OCI-LY1 (cell line): ENCODE measurements around the gene PYGL.

Experiments used
- H2AFZ ChIP-seq: fragments of 200-600 bp; sonication (generic), shearing (Covaris generic); 2 replicates; pipeline ENCODE4 v1.6.0; 2014; ENCODE audit warnings: antibody characterized with exemption, mild to moderate bottlenecking, low read length
- H3F3A ChIP-seq: fragments of 200-600 bp; sonication (generic), shearing (Covaris generic); 2 replicates; pipeline ENCODE4 v1.6.0; 2014; ENCODE audit warnings: mild to moderate bottlenecking, antibody characterized with exemption, low read length, moderate library complexity; ENCODE audit not compliant: insufficient read depth
- H3K27ac ChIP-seq: fragments of 200-600 bp; sonication (generic); 2 replicates; pipeline ENCODE4 v1.5.1; 2014; ENCODE audit warnings: low read length, mixed run types, mild to moderate bottlenecking, low read depth; ENCODE audit not compliant: poor library complexity, severe bottlenecking
- H3K27me3 ChIP-seq: fragments of 200-600 bp; sonication (generic); 2 replicates; pipeline ENCODE4 v1.6.0; 2014; ENCODE audit warnings: antibody characterized with exemption, mild to moderate bottlenecking, low read length, moderate library complexity; ENCODE audit not compliant: insufficient read depth
- H3K36me3 ChIP-seq: fragments of 200-600 bp; sonication (generic); 2 replicates; pipeline ENCODE4 v1.6.1; 2014; ENCODE audit warnings: mild to moderate bottlenecking, antibody characterized with exemption, low read length, moderate library complexity, mixed read lengths; ENCODE audit not compliant: insufficient read depth
- H3K4me1 ChIP-seq: fragments of 200-600 bp; sonication (generic); 2 replicates; pipeline ENCODE4 v1.5.1; 2014; ENCODE audit warnings: mild to moderate bottlenecking, low read length, moderate library complexity; ENCODE audit not compliant: insufficient read depth, severe bottlenecking
- H3K4me2 ChIP-seq: fragments of 200-600 bp; sonication (generic), shearing (Covaris generic); 2 replicates; pipeline ENCODE4 v1.6.1; 2014; ENCODE audit warnings: low read length
- H3K4me3 ChIP-seq: fragments of 200-600 bp; sonication (generic); 2 replicates; pipeline ENCODE4 v1.5.1; 2014; ENCODE audit warnings: low read length, low read depth, mild to moderate bottlenecking, mixed read lengths; ENCODE audit not compliant: poor library complexity, severe bottlenecking
- H3K79me2 ChIP-seq: fragments of 200-600 bp; shearing (Covaris generic); 2 replicates; pipeline ENCODE4 v1.6.1; 2016; ENCODE audit warnings: mixed run types, low read length, mixed read lengths; ENCODE audit not compliant: insufficient read depth
- H3K9ac ChIP-seq: fragments of 200-600 bp; sonication (generic), shearing (Covaris generic); 2 replicates; pipeline ENCODE4 v1.6.1; 2014; ENCODE audit warnings: mild to moderate bottlenecking, low read length, mixed read lengths
- H3K9me2 ChIP-seq: fragments of 200-600 bp; sonication (generic), shearing (Covaris generic); 2 replicates; pipeline ENCODE4 v1.6.1; 2014; ENCODE audit warnings: low read depth, mild to moderate bottlenecking, low read length, mixed read lengths
- H3K9me3 ChIP-seq: fragments of 200-600 bp; shearing (Covaris generic); 2 replicates; pipeline ENCODE4 v1.6.1; 2014; ENCODE audit warnings: low read length, mixed read lengths
- H4K20me1 ChIP-seq: fragments of 200-600 bp; sonication (generic), shearing (Covaris generic); 2 replicates; pipeline ENCODE4 v1.6.0; 2016; ENCODE audit warnings: mild to moderate bottlenecking, low read length; ENCODE audit not compliant: insufficient read depth
- EZH2 ChIP-seq: fragments of 200-600 bp; sonication (generic), shearing (Covaris generic); IDR thresholded peaks from 2 replicates; pipeline ENCODE4 v1.8.0; 2017; ENCODE audit warnings: borderline replicate concordance, mixed run types, mild to moderate bottlenecking, antibody characterized with exemption, low read length, moderate library complexity, mixed read lengths
- TF ChIP-seq, protein P1 (sequence below): fragments of 200-600 bp; sonication (generic), shearing (Covaris generic); IDR thresholded peaks from 2 replicates; pipeline ENCODE4 v1.5.1; 2017; ENCODE audit warnings: mild to moderate bottlenecking, antibody characterized with exemption, low read length, moderate library complexity, mixed read lengths

Gene PYGL

DNA sequence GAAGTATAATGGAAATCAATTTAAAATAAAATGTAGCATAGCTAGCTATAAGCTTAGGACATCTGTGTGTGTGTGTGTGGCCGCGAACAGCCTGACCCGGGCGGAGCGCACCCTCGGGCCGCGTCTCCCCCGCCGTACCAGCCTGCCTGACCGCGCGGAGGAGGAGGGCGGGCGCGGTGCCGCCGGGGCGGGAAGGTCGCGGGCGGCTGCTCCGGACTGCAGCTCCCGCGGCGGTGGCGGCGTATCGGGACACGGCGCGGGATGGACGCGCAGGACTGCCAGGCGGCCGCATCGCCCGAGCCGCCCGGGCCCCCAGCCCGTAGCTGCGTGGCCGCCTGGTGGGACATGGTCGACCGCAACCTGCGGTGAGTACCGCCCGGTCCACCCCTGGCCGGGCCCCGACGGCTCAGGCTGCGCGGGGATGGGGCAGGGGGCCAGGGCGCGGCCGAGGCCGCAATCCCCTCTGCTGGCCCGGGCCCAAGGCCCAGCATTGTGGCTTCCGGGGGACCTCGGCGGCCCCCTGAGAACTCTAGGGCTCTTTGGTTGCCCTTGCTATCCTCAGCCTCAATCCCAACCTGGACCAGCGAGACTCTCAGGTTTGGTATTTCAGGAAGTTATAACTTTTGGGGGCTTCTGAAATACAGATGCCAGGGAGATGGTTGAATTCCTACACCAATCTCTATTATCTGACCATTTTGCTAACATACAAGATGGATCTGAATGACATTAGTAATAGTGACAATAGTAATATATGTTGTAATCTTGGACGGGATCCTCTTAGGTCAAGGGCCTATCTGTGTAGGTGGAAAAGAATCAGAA, 72.2 kb downstream of the PYGL start, which contains the start of gene ABHD12B:
TSS of gene ABHD12B (plus strand) at position 140 of the 819 bp plus-strand sequence. CDS start at position 262, 122 bp downstream.
- no peaks in the 10 kb centered on the region for H3K79me2 ChIP-seq
- no peak for TF ChIP-seq EZH2
- TF ChIP-seq, protein P1, sequence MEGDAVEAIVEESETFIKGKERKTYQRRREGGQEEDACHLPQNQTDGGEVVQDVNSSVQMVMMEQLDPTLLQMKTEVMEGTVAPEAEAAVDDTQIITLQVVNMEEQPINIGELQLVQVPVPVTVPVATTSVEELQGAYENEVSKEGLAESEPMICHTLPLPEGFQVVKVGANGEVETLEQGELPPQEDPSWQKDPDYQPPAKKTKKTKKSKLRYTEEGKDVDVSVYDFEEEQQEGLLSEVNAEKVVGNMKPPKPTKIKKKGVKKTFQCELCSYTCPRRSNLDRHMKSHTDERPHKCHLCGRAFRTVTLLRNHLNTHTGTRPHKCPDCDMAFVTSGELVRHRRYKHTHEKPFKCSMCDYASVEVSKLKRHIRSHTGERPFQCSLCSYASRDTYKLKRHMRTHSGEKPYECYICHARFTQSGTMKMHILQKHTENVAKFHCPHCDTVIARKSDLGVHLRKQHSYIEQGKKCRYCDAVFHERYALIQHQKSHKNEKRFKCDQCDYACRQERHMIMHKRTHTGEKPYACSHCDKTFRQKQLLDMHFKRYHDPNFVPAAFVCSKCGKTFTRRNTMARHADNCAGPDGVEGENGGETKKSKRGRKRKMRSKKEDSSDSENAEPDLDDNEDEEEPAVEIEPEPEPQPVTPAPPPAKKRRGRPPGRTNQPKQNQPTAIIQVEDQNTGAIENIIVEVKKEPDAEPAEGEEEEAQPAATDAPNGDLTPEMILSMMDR: no peak
- H2AFZ ChIP-seq: 0 out of 2 replicates have a peak within 1 kb of the TSS, but pooled peaks have one; percentile 43
- no peaks in the 10 kb centered on the region for H4K20me1 ChIP-seq
- H3K9me2 ChIP-seq: no peaks in the 10 kb centered on the region
- H3K4me3 ChIP-seq: no peak within 1 kb of the TSS
- no peaks in the 10 kb centered on the region for H3K27me3 ChIP-seq
- no peaks in the 10 kb centered on the region for H3K9me3 ChIP-seq
- H3K4me1 ChIP-seq: peaks cover 59% of the 10 kb centered on the region
- no peak within 1 kb of the TSS for H3K4me2 ChIP-seq
- H3F3A ChIP-seq: no peaks in the 10 kb centered on the region
- no peaks in the 10 kb centered on the region for H3K36me3 ChIP-seq
- peak within 1 kb of the TSS; percentile 98 for H3K27ac ChIP-seq
- H3K9ac ChIP-seq: no peak within 1 kb of the TSS

DNA sequence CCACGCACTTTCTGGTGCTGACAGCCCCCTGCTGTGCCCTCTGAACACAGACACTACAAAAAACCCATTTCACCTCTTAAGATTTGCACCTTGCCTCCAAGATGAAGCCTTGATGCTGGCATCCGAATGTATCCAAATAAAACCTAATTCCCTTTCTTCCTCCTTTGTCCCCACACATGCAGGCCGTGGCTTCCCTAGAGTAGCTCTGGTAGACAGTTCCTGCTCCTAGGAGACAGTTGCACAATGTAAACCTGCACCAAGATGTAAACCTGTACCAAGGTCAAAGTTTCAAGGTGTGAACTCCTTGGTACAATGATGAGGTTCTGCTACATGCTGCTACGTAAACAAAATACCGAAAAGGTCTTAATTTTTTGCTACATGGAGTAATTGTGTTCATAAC, 73.1 kb downstream of the PYGL start:
- no peaks in the 10 kb centered on the region for H3K27me3 ChIP-seq
- H4K20me1 ChIP-seq: no peaks in the 10 kb centered on the region
- no peak overlapping the region for H3K9ac ChIP-seq
- no peak overlapping the region for H2AFZ ChIP-seq
- no peaks in the 10 kb centered on the region for H3K36me3 ChIP-seq
- H3K79me2 ChIP-seq: no peaks in the 10 kb centered on the region
- TF ChIP-seq, protein P1: peak; percentile 25; the same call in 1 of the 2 replicates
- TF ChIP-seq EZH2: no peak
- H3K4me1 ChIP-seq: peaks cover 50% of the 10 kb centered on the region
- peak overlapping the region; percentile 62 for H3K27ac ChIP-seq
- H3K4me3 ChIP-seq: no peak overlapping the region
- H3F3A ChIP-seq: no peaks in the 10 kb centered on the region
- H3K4me2 ChIP-seq: no peak overlapping the region
- no peaks in the 10 kb centered on the region for H3K9me3 ChIP-seq
- H3K9me2 ChIP-seq: no peaks in the 10 kb centered on the region

DNA sequence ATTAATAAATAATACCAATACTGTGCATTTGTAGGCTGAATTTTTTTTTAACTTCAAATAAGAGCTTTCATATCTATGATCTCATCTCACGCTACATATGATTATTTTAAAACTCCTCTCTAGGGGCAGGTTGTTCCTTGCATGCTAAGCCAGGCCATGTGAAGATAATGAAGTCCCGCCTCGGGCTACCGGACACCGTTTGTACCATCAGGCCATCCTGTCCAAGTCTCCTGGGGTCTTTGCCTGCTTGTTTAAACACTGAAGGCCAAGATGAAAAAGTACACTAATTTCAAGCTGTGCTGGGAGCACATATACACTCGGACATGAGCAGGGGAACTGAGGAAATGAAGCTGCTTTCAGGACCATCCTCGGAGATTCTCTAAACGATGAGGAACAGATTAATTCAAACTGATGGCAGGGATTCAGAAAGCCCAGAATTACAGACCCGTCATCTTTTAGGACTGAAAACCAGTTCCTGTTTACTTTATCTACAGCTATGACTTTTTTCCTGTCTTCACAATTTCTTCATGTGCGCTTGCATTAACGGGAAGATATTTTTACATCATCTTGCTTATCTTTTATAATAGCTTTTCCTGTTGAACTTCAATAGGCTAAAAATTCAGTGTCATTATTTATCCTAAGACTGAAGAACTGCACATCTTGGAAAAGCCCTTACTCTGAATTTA, 78.7 kb downstream of the PYGL start:
- H2AFZ ChIP-seq: peak overlapping the region; percentile 50; the same call in 1 of the 2 replicates
- H3K36me3 ChIP-seq: no peaks in the 10 kb centered on the region
- no peaks in the 10 kb centered on the region for H3K9me2 ChIP-seq
- H3K79me2 ChIP-seq: no peaks in the 10 kb centered on the region
- no peaks in the 10 kb centered on the region for H3K9me3 ChIP-seq
- H3K9ac ChIP-seq: no peak overlapping the region
- H3K4me1 ChIP-seq: peaks cover 46% of the 10 kb centered on the region
- no peak overlapping the region for H3K4me2 ChIP-seq
- no peaks in the 10 kb centered on the region for H3F3A ChIP-seq
- H3K27ac ChIP-seq: no peak overlapping the region
- no peaks in the 10 kb centered on the region for H3K27me3 ChIP-seq
- TF ChIP-seq, protein P1: no peak
- TF ChIP-seq EZH2: no peak
- no peaks in the 10 kb centered on the region for H4K20me1 ChIP-seq
- H3K4me3 ChIP-seq: no peak overlapping the region
